Left lung (tissue), 10 donors: ENCODE results near the gene GRIP2. TPM values are rescaled to one million over a fixed set of nuclear protein-coding genes. Genes with fewer than 3 reads are reported as not detected.

Experiments
- ATAC-seq: fragments of 200-7000 bp; cut with Tn5 transposase; one replicate; pipeline ENCODE4 v1.9.1; 2020; ENCODE audit warnings: moderate library complexity
- DNase-seq, 4 donors: peaks; one replicate each; pipeline ENCODE4 v3.0.0-alpha.2; 2013 to 2020
- H3K27ac ChIP-seq, 2 donors: fragments of 200-600 bp; sonication (generic) in 1 of 2; one replicate each; pipeline versions ENCODE4 v1.5.0 to v1.8.0; 2020 to 2021
- H3K27me3 ChIP-seq, 2 donors: fragments of 200-600 bp; sonication (generic) in 1 of 2; one replicate each; pipeline versions ENCODE4 v1.5.0 to v1.8.0; 2020 to 2021
- H3K36me3 ChIP-seq, 2 donors: fragments of 200-600 bp; sonication (generic) in 1 of 2; one replicate each; pipeline versions ENCODE4 v1.5.0 to v1.8.0; 2020 to 2021
- H3K4me1 ChIP-seq, 2 donors: fragments of 200-600 bp; one replicate each; pipeline ENCODE4 v1.8.0; 2021
- H3K4me3 ChIP-seq, 2 donors: fragments of 200-600 bp; sonication (generic) in 1 of 2; one replicate each; pipeline versions ENCODE4 v1.5.0 to v1.8.0; 2020 to 2021; ENCODE audit warnings: mild to moderate bottlenecking in 1 of 2
- H3K9me3 ChIP-seq, 2 donors: fragments of 200-600 bp; sonication (generic) in 1 of 2; one replicate each; pipeline versions ENCODE4 v1.5.0 to v1.8.0; 2020 to 2021
- intact Hi-C, 2 donors: fragments of 100-400 bp; cut with DNase I; formaldehyde crosslinking; loops; one replicate each; pipeline versions ENCODE4 v1.11.2 to v1.14.2; 2022
- polyA plus RNA-seq, 6 donors: library from polyadenylated mRNA; unstranded; fragments of 120-200 nt; gene quantifications; one replicate each; pipeline ENCODE4 v1.2.1, GENCODE V29; 2013; ENCODE audit not compliant: insufficient read length in 6 of 6
- total RNA-seq, 2 donors: library from RNA; stranded (reverse); fragmentation: NEBNext Ultra II Directional; extraction: Animal tissue kit (Norgen Biotek cat#: 25700); gene quantifications; one replicate each; pipeline ENCODE4 v1.2.1, GENCODE V29; 2021
- TF ChIP-seq, protein P1 (sequence below), 2 donors: fragments of 200-600 bp; sonication (generic) in 1 of 2; IDR thresholded peaks; one replicate each; pipeline versions ENCODE4 v1.5.0 to v1.8.0; 2021; ENCODE audit warnings: antibody characterized with exemption in 2 of 2
- donor health status: DM: no; HTN: yes; CAD: no.
- donor health status: DM: no; HTN: no; CAD: no.

The GRIP2 gene
- total and polyA plus RNA-seq, 8 donors = 0.31 to 1.9 (median 1.1) TPM

- H3K9me3 ChIP-seq = no peaks in the 10 kb centered on the region
- TF ChIP-seq, protein P1, sequence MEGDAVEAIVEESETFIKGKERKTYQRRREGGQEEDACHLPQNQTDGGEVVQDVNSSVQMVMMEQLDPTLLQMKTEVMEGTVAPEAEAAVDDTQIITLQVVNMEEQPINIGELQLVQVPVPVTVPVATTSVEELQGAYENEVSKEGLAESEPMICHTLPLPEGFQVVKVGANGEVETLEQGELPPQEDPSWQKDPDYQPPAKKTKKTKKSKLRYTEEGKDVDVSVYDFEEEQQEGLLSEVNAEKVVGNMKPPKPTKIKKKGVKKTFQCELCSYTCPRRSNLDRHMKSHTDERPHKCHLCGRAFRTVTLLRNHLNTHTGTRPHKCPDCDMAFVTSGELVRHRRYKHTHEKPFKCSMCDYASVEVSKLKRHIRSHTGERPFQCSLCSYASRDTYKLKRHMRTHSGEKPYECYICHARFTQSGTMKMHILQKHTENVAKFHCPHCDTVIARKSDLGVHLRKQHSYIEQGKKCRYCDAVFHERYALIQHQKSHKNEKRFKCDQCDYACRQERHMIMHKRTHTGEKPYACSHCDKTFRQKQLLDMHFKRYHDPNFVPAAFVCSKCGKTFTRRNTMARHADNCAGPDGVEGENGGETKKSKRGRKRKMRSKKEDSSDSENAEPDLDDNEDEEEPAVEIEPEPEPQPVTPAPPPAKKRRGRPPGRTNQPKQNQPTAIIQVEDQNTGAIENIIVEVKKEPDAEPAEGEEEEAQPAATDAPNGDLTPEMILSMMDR (IDR thresholded peaks at IDR 0.05) = no peak
- no peak overlapping the region for H3K4me3 ChIP-seq
- no peaks in the 10 kb centered on the region for H3K36me3 ChIP-seq
- no peak overlapping the region for H3K27ac ChIP-seq
- intact Hi-C loops = no loop called here
- H3K4me1 ChIP-seq = no peaks in the 10 kb centered on the region
- DNase-seq = no peak
- no peak for ATAC-seq
- no peaks in the 10 kb centered on the region for H3K27me3 ChIP-seq
Measured at GRCh38 chr3:14510838-14511622, 29.1 kb downstream of the GRIP2 start.

- no peak for ATAC-seq
- no peaks in the 10 kb centered on the region for H3K36me3 ChIP-seq
- intact Hi-C loops = no loop called here
- DNase-seq = no peak
- H3K4me3 ChIP-seq = no peak overlapping the region
- H3K27me3 ChIP-seq = no peaks in the 10 kb centered on the region
- H3K27ac ChIP-seq = no peak overlapping the region
- TF ChIP-seq, protein P1 (IDR thresholded peaks at IDR 0.05) = no peak
- H3K9me3 ChIP-seq = no peaks in the 10 kb centered on the region
- no peaks in the 10 kb centered on the region for H3K4me1 ChIP-seq
Measured at GRCh38 chr3:14509796-14510100, 30.4 kb downstream of the GRIP2 start.

GRCh38 chr3:14508966-14509795 is 31.0 kb downstream of the GRIP2 start:
- no peak overlapping the region for H3K4me3 ChIP-seq
- H3K9me3 ChIP-seq = no peaks in the 10 kb centered on the region
- H3K27ac ChIP-seq = no peak overlapping the region
- DNase-seq = peak; percentile 28 to 93 (median 50)
- H3K36me3 ChIP-seq = no peaks in the 10 kb centered on the region
- no peaks in the 10 kb centered on the region for H3K27me3 ChIP-seq
- TF ChIP-seq, protein P1 (IDR thresholded peaks at IDR 0.05) = peak; percentile 90 to 94
- H3K4me1 ChIP-seq = no peaks in the 10 kb centered on the region
- peak; percentile 86 for ATAC-seq
- intact Hi-C loops = no loop called here

DNA sequence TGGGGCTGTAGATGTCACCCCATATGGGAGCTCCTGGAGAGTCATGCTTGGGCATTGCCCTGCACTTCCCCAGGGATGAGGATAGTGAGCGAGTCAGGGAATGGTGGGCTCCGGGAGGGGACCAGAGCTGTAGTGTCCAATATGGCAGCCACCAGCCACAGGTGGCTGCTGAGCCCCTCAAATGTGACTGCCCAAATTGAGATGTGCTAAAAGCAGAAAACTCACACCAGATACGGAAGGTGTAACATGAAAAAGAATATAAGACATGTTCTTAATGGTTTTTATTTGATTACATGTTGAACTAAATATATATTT is 31.7 kb downstream of the GRIP2 start:
- intact Hi-C loops = no loop called here
- H3K9me3 ChIP-seq = no peaks in the 10 kb centered on the region
- H3K27ac ChIP-seq = no peak overlapping the region
- DNase-seq (no peak), ATAC-seq (no peak)
- no peaks in the 10 kb centered on the region for H3K36me3 ChIP-seq
- TF ChIP-seq, protein P1 (IDR thresholded peaks at IDR 0.05) = no peak
- no peaks in the 10 kb centered on the region for H3K27me3 ChIP-seq
- no peak overlapping the region for H3K4me3 ChIP-seq
- no peaks in the 10 kb centered on the region for H3K4me1 ChIP-seq

- Histone ChIP-seq H3K27ac (no peak overlapping the region), H3K9me3 (peaks cover 0 to 3% of the 10 kb centered on the region in 2 donors), H3K27me3 (no peaks in the 10 kb centered on the region), H3K4me3 (no peak overlapping the region), H3K36me3 (no peaks in the 10 kb centered on the region), H3K4me1 (no peaks in the 10 kb centered on the region)
- no peak for DNase-seq
- TF ChIP-seq, protein P1 (IDR thresholded peaks at IDR 0.05) = no peak
- no peak for ATAC-seq
- intact Hi-C loops = no loop called here
Measured at GRCh38 chr3:14507757-14508504, 32.2 kb downstream of the GRIP2 start.
